ENCODE data around the gene ATP5ME. TPM values are rescaled to one million over a fixed set of nuclear protein-coding genes. Genes with fewer than 3 reads are reported as not detected.
"Not testable (repeated sequence)": the region's sequence is repeated elsewhere in the genome, so short reads cannot be mapped to it uniquely, and the experiment has no call there.

The ATP5ME gene, protein sequence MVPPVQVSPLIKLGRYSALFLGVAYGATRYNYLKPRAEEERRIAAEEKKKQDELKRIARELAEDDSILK
- total RNA-seq (ENCODE audit: insufficient read depth, low replicate concordance) = 35.2 TPM

- DNase-seq (ENCODE audit: low spot score) = peak; percentile 98
These were observed at the start of gene ATP5ME, which contains the start of gene MYL5 for GRCh38 chr4:674172-675035. Gene ATP5ME, minus strand, starts transcription at chr4:674276. Its CDS starts 29 bp downstream, at chr4:674247. Gene MYL5, plus strand, starts transcription at chr4:674542. Its CDS starts 3,485 bp downstream, at chr4:678027.

- DNase-seq (ENCODE audit: low spot score) = no peak
These were observed 48.8 kb upstream of the ATP5ME start for GRCh38 chr4:722851-723360.

DNA sequence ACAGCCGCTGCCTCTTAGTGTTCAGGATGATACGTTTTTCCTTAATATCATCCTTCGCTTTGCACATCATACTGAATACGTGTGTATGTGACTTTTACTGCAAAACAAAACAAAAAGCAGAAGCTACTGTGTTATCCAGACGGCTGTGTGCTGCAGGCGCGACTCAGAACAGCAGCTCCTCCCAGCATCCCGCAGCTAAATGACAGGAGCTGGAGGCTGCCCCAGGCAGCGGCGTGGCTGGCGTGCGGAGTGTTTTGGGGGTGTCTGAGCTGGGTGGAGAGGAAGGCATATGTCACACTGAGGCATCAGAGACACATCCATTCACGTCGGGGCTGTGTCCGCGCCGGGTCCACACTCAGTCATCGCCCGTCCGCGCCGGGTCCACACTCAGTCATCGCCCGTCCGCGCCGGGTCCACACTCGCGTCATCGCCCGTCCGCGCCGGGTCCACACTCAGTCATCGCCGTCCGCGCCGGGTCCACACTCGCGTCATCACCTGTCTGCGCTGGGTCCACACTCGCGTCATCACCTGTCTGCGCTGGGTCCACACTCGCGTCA lies 48.2 kb upstream of the ATP5ME start:
- no peak for DNase-seq (ENCODE audit: low spot score)

DNA sequence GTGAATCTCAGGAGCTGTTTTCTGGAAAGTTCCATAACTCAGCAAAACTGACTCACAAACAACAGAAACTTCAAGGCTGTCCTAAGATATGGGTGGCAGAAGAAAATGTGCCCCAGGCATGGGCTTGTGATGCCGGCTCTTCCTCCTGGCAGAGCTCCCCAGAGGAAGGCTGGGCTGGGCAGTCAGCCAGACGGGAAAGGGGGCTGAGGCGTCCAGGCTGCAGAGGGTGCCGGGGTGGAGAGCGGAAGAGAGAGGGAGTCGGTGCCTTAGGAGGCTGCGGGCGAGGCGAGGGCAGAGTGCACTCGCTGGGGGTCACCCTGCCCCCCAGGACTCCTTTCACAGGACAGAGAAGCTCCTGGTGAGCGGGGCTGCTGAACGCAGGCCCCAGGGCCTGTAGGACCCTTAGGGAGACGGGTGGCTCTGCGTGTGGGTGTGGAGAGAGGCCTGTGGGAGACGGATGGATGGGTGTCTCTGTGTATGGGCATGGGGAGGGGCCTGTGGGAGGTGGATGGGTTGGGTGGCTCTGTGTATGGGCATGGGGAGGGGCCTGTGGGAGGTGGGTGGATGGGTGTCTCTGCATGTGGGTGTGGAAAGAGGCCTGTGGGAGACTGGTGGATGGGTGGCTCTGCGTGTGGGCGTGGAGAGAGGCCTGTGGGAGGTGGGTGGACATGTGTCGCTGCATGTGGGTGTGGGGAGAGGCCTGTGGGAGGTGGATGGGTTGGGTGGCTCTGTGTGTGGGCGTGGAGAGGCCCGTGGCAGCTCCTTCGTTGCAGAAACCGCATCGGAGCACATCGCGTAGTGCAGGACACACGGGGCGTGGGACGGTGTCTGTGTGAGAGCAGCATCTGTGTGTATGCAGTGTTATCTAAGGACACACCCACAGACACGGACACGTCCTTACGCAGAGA lies 47.4 kb upstream of the ATP5ME start:
- peak; percentile 44 for DNase-seq (ENCODE audit: low spot score)

GRCh38 chr4:720111-720860 lies 46.2 kb upstream of the ATP5ME start:
- DNase-seq (ENCODE audit: low spot score) = no peak

DNA sequence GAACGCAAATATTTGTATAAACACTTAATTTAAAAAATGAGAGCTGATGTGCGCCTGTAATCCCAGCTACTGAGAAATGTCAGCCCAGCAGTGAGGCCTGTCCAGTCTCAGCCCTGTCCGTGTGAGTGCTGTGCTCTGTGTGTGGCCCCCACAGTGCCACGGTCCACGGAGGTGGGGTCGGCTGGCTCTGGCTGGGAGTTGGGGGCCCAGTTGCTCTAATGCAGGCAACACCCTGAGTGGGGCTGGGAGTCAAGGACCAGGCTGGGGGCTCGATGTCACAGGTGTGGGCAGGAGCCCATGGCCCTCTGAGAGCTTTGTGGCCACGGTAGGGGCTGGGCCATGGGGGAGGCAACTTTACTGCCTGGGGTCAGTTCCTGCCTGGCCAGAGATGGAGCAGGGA lies 44.4 kb upstream of the ATP5ME start:
- DNase-seq (ENCODE audit: low spot score) = no peak

DNA sequence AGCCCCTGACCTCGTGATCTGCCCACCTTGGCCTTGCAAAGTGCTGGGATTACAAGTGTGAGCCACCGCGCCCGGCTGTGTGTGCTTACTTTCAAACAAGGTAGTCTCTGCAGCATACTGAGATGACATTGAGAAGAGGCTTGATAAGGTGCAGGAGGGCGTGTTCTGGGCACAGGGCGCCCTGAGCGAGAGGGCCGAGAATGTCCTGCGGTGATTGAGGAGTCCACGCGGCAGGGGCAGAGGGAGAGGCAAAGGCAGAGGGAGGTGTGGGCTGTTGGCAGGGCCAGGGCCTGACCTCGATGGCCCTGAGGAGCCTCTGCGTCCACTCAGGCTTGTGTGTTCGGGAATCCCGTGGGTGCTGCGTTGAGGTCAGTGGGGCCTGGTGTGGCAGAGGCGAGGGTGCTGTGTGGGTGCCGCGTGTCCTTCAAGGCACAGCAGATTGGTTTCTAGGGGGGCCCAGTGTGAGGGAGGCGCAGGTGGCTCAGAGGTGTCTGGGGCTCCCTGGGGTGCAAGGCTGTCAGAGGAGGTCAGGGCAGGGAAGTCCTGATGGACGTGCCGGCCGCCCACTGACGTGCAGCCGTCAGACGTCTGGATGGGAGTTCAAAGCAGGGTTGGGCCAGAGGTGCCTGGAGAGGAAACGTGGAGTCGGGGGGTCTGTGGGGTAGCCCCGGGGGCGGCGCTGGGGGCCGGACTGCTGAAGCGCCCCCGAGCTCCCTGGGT lies 43.7 kb upstream of the ATP5ME start:
- no peak for DNase-seq (ENCODE audit: low spot score)

- no peak for DNase-seq (ENCODE audit: low spot score)
These were observed 40.0 kb upstream of the ATP5ME start for GRCh38 chr4:714087-714486.

GRCh38 chr4:712916-713632 lies 39.0 kb upstream of the ATP5ME start:
- DNase-seq (ENCODE audit: low spot score) = no peak

DNA sequence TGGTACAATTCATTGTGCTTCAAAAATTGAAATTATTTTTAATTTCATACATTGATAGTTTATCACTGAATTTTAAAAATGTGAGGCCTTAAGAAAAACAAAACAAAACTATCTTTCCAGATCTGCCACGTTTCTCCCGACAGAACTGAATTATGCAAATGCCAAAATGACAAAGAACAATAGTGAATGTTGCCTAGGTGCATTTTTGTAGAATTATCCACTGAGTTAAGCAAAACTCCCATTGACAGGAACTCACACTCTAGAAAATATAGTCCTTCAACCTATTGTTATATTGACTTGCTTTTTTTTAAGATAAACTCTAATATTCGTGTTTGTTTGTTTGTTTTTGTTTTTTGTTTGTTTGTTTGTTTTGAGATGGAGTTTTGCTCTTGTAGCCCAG lies 38.0 kb upstream of the ATP5ME start:
- DNase-seq (ENCODE audit: low spot score) = no peak

DNA sequence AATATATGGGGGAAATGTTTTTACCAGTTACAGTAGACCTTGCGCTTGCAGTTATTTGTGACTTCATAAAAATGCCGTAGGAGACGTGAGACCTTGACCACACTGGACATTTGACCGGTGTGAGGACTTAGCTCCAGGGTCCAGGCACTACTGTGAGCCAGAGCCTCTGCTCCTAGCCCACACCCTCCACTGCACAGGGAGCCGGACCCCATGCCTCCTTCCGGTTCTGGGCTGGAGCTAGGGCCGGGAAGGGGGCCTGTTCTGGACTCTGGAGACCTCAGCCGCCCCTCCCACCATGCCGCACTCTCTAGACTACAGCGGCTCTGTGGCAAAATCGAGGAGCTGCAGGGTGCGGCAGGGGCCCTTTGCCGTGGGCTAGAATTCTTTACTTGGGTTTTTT lies 36.8 kb upstream of the ATP5ME start:
- no peak for DNase-seq (ENCODE audit: low spot score)

DNA sequence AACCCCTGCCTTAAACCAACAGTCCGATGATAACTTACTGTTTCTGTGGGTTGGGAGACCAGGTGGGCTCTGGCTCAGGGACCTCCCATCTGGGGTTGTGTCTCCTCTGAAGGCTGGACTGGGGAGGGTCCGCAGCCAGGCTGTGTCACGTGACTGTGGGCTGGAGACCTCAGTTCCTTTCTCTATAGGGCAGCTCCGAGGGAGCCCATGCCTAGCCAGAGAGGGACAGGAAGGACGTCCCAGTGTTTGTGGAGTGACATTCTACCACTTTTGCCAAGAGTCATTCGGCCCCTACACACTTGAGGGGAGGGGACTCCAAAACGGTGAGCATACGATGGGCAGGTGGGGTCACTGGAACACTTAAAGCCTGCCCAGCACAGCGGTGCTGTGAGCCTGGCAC lies 36.0 kb upstream of the ATP5ME start:
- no peak for DNase-seq (ENCODE audit: low spot score)

- DNase-seq (ENCODE audit: low spot score) = no peak
These were observed 35.3 kb upstream of the ATP5ME start for GRCh38 chr4:709348-709747.

GRCh38 chr4:708631-708933 lies 34.5 kb upstream of the ATP5ME start:
- no peak for DNase-seq (ENCODE audit: low spot score)

DNA sequence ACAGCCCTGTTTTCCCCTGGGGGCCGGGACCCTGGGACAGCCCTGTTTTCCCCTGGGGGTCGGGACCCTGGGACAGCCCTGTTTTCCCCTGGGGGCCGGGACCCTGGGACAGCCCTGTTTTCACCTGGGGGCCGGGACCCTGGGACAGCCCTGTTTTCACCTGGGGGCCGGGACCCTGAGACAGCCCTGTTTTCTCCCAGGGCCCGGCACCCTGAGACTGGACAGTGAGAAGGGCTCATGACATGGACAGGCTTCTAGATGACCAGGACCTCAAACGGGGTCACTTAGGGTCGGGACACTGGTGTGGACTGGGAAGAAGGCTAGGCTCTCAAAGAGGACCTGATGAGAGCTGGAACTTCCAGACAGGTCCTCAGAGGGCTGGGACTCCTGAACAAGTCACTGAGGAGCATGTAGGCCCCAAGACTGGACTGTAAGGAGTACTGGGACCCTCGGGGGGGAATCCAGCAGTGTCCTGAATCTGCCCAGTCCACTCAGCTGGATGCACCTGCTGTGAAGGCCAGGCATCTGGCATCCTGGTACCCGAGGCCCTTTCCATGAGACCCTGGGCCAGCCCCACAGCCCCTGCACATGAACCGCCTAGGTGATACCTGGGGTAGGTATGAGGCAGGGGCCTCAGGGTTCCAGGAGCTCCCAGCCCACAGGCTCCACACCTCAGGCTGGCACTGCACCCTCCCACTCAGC lies 34.0 kb upstream of the ATP5ME start:
- DNase-seq (ENCODE audit: low spot score) = no peak

GRCh38 chr4:706834-707598 lies 32.9 kb upstream of the ATP5ME start:
- DNase-seq (ENCODE audit: low spot score) = no peak

GRCh38 chr4:706083-706633 lies 32.1 kb upstream of the ATP5ME start:
- DNase-seq (ENCODE audit: low spot score) = not testable (repeated sequence)
